SK-N-SH (cell line): ENCODE measurements around the gene SYNJ2. TPM values are rescaled to one million over a fixed set of nuclear protein-coding genes. Genes with fewer than 3 reads are reported as not detected.

ENCODE experiments used
- CTCF ChIA-PET: fragments of 300-600, 350-600 bp; formaldehyde crosslinking; extraction: SDS; loops from one replicate; lab custom pipeline; 2021; lab: Yijun Ruan, JAX
- POLR2A ChIA-PET: fragments of 350-600 bp; sonication (Branson Sonifier 250); formaldehyde crosslinking; extraction: SDS; loops from one replicate; lab custom pipeline; 2020; ENCODE audit warnings: antibody characterized with exemption, inconsistent platforms; lab: Yijun Ruan, JAX
- DNase-seq: peaks from one replicate; pipeline ENCODE4 v3.0.0; 2012
- H2AFZ ChIP-seq: fragments of 200-600 bp; sonication (generic); 2 replicates; pipeline ENCODE4 v1.8.1; 2016; ENCODE audit warnings: antibody characterized with exemption, mild to moderate bottlenecking, low read depth
- H3F3A ChIP-seq: fragments of 200-600 bp; sonication (generic); replicated peaks from 2 replicates; pipeline ENCODE3; 2016; ENCODE audit warnings: antibody characterized with exemption, mild to moderate bottlenecking; ENCODE audit not compliant: insufficient read depth
- H3K27ac ChIP-seq, 2 experiments: fragments of 200-500 bp in 1 of 2; fragments of 200-600 bp in 1 of 2; sonication (Bioruptor generic) in 1 of 2; sonication (generic), shearing (Covaris generic) in 1 of 2; 2 replicates each; pipeline versions ENCODE4 v1.5.1 to v1.6.1; 2014 to 2016; ENCODE audit warnings: low read depth in 2 of 2, inconsistent platforms in 1 of 2, low read length in 1 of 2, mild to moderate bottlenecking in 1 of 2, mixed read lengths in 1 of 2
- H3K27me3 ChIP-seq: fragments of 200-600 bp; sonication (generic), shearing (Covaris generic); 2 replicates; pipeline ENCODE4 v1.6.1; 2016; ENCODE audit warnings: mixed run types; ENCODE audit not compliant: insufficient read depth
- H3K36me3 ChIP-seq, 2 experiments: fragments of 200-500 bp in 1 of 2; fragments of 200-600 bp in 1 of 2; sonication (Bioruptor generic) in 1 of 2; sonication (generic) in 1 of 2; replicated peaks in 1 of 2; 2 replicates each; pipeline versions ENCODE3 to v1.5.1; 2014 to 2016; ENCODE audit warnings: low read length in 1 of 2, mild to moderate bottlenecking in 1 of 2; ENCODE audit not compliant: insufficient read depth in 2 of 2, control insufficient read depth in 1 of 2
- H3K4me1 ChIP-seq, 2 experiments: fragments of 200-500 bp in 1 of 2; fragments of 200-600 bp in 1 of 2; sonication (Bioruptor generic) in 1 of 2; sonication (generic), shearing (Covaris generic) in 1 of 2; 2 replicates each; pipeline versions ENCODE4 v1.5.1 to v1.6.1; 2014 to 2016; ENCODE audit warnings: low read depth in 1 of 2, low read length in 1 of 2, mixed run types in 1 of 2; ENCODE audit not compliant: insufficient read depth in 2 of 2, control insufficient read depth in 1 of 2
- H3K4me2 ChIP-seq: fragments of 200-600 bp; sonication (generic), shearing (Covaris generic); 2 replicates; pipeline ENCODE4 v1.6.1; 2017; ENCODE audit warnings: mixed run types
- H3K4me3 ChIP-seq, 2 experiments: fragments of 200-500 bp in 1 of 2; fragments of 200-600 bp in 1 of 2; sonication (Bioruptor generic) in 1 of 2; sonication (generic), shearing (Covaris generic) in 1 of 2; 2 replicates each; pipeline versions ENCODE4 v1.5.1 to v1.8.1; 2014 to 2016; ENCODE audit warnings: low read depth in 2 of 2, inconsistent platforms in 1 of 2, low read length in 1 of 2, mild to moderate bottlenecking in 1 of 2, mixed read lengths in 1 of 2, moderate library complexity in 1 of 2
- H3K79me2 ChIP-seq: fragments of 200-600 bp; sonication (generic); 2 replicates; pipeline ENCODE4 v1.8.1; 2017; ENCODE audit warnings: mild to moderate bottlenecking; ENCODE audit not compliant: insufficient read depth
- H3K9ac ChIP-seq: fragments of 200-600 bp; sonication (generic); 2 replicates; pipeline ENCODE4 v1.6.1; 2017; ENCODE audit warnings: mixed run types
- H3K9me2 ChIP-seq: fragments of 200-600 bp; sonication (generic); 2 replicates; pipeline ENCODE4 v1.6.1; 2017; ENCODE audit warnings: mixed run types
- H3K9me3 ChIP-seq: fragments of 200-600 bp; sonication (generic); 2 replicates; pipeline ENCODE4 v1.6.1; 2017; ENCODE audit warnings: mixed run types, mild to moderate bottlenecking, moderate library complexity
- H4K20me1 ChIP-seq: fragments of 200-600 bp; sonication (generic); 2 replicates; pipeline ENCODE4 v1.6.1; 2017; ENCODE audit warnings: mild to moderate bottlenecking, mixed run types; ENCODE audit not compliant: insufficient read depth
- CHD2 ChIP-seq: fragments of 150-350 bp; IDR thresholded peaks from 2 replicates; pipeline ENCODE4 v1.6.1; 2018; ENCODE audit warnings: low read length; ENCODE audit not compliant: partially characterized antibody
- CTCF ChIP-seq: fragments of 200-600 bp; sonication (generic); IDR thresholded peaks from 2 replicates; pipeline ENCODE4 v1.6.1; 2017; ENCODE audit warnings: antibody characterized with exemption, mild to moderate bottlenecking, moderate library complexity
- EP300 ChIP-seq, 2 experiments: IDR thresholded peaks; 2 replicates each; pipeline versions ENCODE4 v1.4.0 to v1.6.1; 2012; ENCODE audit warnings: borderline replicate concordance in 1 of 2, low read depth in 1 of 2, low read length in 1 of 2
- EZH2phosphoT487 ChIP-seq: fragments of 200-600 bp; sonication (generic); IDR thresholded peaks from 2 replicates; pipeline ENCODE4 v1.6.1; 2017; ENCODE audit warnings: low read depth, mixed run types, mild to moderate bottlenecking, antibody characterized with exemption, moderate library complexity, borderline replicate concordance
- FOXJ3 ChIP-seq: sonication (generic); formaldehyde crosslinking; IDR thresholded peaks from 2 replicates; pipeline ENCODE4 v1.5.1; 2020; ENCODE audit warnings: mild to moderate bottlenecking, missing genetic modification reagents
- FOXM1 ChIP-seq: IDR thresholded peaks from 2 replicates; pipeline ENCODE4 v1.4.0; 2012; ENCODE audit warnings: low read depth, mild to moderate bottlenecking
- GABPA ChIP-seq: IDR thresholded peaks from 2 replicates; pipeline ENCODE4 v1.4.0; 2012; ENCODE audit warnings: low read depth, mild to moderate bottlenecking
- IRF3 ChIP-seq: fragments of 150-350 bp; IDR thresholded peaks from 2 replicates; pipeline ENCODE4 v1.6.1; 2016; ENCODE audit warnings: mild to moderate bottlenecking, low read depth, low read length
- MAX ChIP-seq: IDR thresholded peaks from 2 replicates; pipeline ENCODE4 v1.4.0; 2012; ENCODE audit warnings: low read depth
- MEF2A ChIP-seq: IDR thresholded peaks from 2 replicates; pipeline ENCODE4 v1.4.0; 2012; ENCODE audit warnings: low read depth, borderline replicate concordance
- PBX3 ChIP-seq: IDR thresholded peaks from 2 replicates; pipeline ENCODE4; 2012
- POLR2AphosphoS5 ChIP-seq: IDR thresholded peaks from 2 replicates; pipeline ENCODE4 v1.6.1; 2012; ENCODE audit warnings: low read depth, low read length
- RAD21 ChIP-seq: IDR thresholded peaks from 2 replicates; pipeline ENCODE4 v1.6.1; 2012; ENCODE audit warnings: mild to moderate bottlenecking, low read length
- RCOR1 ChIP-seq: fragments of 150-350 bp; IDR thresholded peaks from 2 replicates; pipeline ENCODE4 v1.6.1; 2017; ENCODE audit warnings: antibody characterized with exemption, low read length
- REST ChIP-seq: IDR thresholded peaks from 2 replicates; pipeline ENCODE4 v1.6.1; 2012; ENCODE audit warnings: mild to moderate bottlenecking, low read depth, low read length, moderate library complexity
- RXRA ChIP-seq: IDR thresholded peaks from 2 replicates; pipeline ENCODE4 v1.4.0; 2012; ENCODE audit warnings: low read depth, mild to moderate bottlenecking, borderline replicate concordance
- SIN3A ChIP-seq: IDR thresholded peaks from 2 replicates; pipeline ENCODE4 v1.6.1; 2012; ENCODE audit warnings: low read depth, mild to moderate bottlenecking, low read length, moderate library complexity, borderline replicate concordance
- TEAD4 ChIP-seq: IDR thresholded peaks from 2 replicates; pipeline ENCODE4 v1.4.0; 2012; ENCODE audit warnings: mild to moderate bottlenecking, borderline replicate concordance; ENCODE audit not compliant: insufficient read depth
- USF2 ChIP-seq: fragments of 150-350 bp; IDR thresholded peaks from 2 replicates; pipeline ENCODE4 v1.6.1; 2017; ENCODE audit warnings: antibody characterized with exemption, low read length, low read depth, borderline replicate concordance
- ZBTB33 ChIP-seq: IDR thresholded peaks from 2 replicates; pipeline ENCODE4 v1.4.0; 2012; ENCODE audit warnings: low read depth, borderline replicate concordance
- WGBS: methylation state at CpG from one replicate; pipeline ENCODE4 v1.1.6; 2017; ENCODE audit warnings: low lambda C conversion rate; 5-methylcytosine and 5-hydroxymethylcytosine counted together
- polyA plus RNA-seq, 3 experiments: library from polyadenylated mRNA; depleted of rRNA; stranded (reverse); fragments of >200 nt; gene quantifications; 2 replicates each; pipeline ENCODE4 v1.2.3, GENCODE V29; 2012

SYNJ2 gene
- polyA plus RNA-seq, 1 of the 3 experiments (the other 2 are of a cell fraction) = 40.0 TPM

GRCh38 chr6:158122048-158122447, 140.4 kb downstream of the SYNJ2 start:
- no peaks in the 10 kb centered on the region for H3K79me2 ChIP-seq
- DNase-seq = no peak
- peaks cover 42 to 44% of the 10 kb centered on the region in 2 experiments for H3K36me3 ChIP-seq
- no peak overlapping the region for H2AFZ ChIP-seq
- H3K4me1 ChIP-seq = no peaks in the 10 kb centered on the region
- ChIA-PET CTCF (interaction anchor here (1.0 kb wide), 2 partner anchors 11 to 50 kb away, joined by 3 to 4 read pairs; no protein-coding TSS in a partner anchor), POLR2A (no interaction called here)
- no peaks in the 10 kb centered on the region for H3K27me3 ChIP-seq
- 98% methylated on average over 2 of the region's 2 CpGs for WGBS
- no peak overlapping the region for H3K9ac ChIP-seq
- H3K4me2 ChIP-seq = no peak overlapping the region
- no peak overlapping the region for H3K4me3 ChIP-seq
- no peaks in the 10 kb centered on the region for H3K9me2 ChIP-seq
- no peaks in the 10 kb centered on the region for H3K9me3 ChIP-seq
- H3F3A ChIP-seq = no peaks in the 10 kb centered on the region
- H3K27ac ChIP-seq = no peak overlapping the region
- TF ChIP-seq RXRA (no peak), MEF2A (no peak), TEAD4 (no peak), REST (no peak), CHD2 (no peak), GABPA (no peak), CTCF (no peak), EZH2phosphoT487 (no peak), PBX3 (no peak), RCOR1 (no peak), POLR2AphosphoS5 (no peak), USF2 (no peak), ZBTB33 (no peak), MAX (no peak), IRF3 (no peak), RAD21 (no peak), SIN3A (no peak), FOXM1 (no peak), FOXJ3 (CRISPR knock-in tag) (no peak), EP300 (IDR thresholded peaks at IDR 0.05; ENCODE audit: borderline replicate concordance in 1 of 2, low read depth in 1 of 2, low read length in 1 of 2) (no peak)
- TF ChIP-seq, all 33 proteins: peak for 0
- H4K20me1 ChIP-seq = no peaks in the 10 kb centered on the region
